ENCODE data around the gene SH3PXD2A.

- TF ChIP-seq POLR2A (IDR thresholded peaks at IDR 0.05; ENCODE audit: low read depth, low read length) = no peak
- no peak for TF ChIP-seq PAX5 (IDR thresholded peaks at IDR 0.05; ENCODE audit: insufficient read depth, low read length, severe bottlenecking)
- no peak for TF ChIP-seq POLR2AphosphoS5 (IDR thresholded peaks at IDR 0.05; ENCODE audit: low read depth, low read length)
- TF ChIP-seq TAF1 (IDR thresholded peaks at IDR 0.05; ENCODE audit: low read depth, low read length) = no peak
Measured at GRCh38 chr10:103802081-103802480, 53.3 kb downstream of the SH3PXD2A start.

Measured in GM12891 (cell line).